ENCODE data around the gene RFXANK. TPM values are rescaled to one million over a fixed set of nuclear protein-coding genes. Genes with fewer than 3 reads are reported as not detected.

Gene RFXANK
- total RNA-seq, 1 experiment from 2014 or later: 78.7 TPM

GRCh38 chr19:19234220-19234816, 42.3 kb downstream of the RFXANK start:
- ChIA-PET POLR2A (no interaction called here), CTCF (interaction anchor here (1.1 to 1.6 kb wide), 3 partner anchors 10 to 130 kb away, joined by 3 to 10 read pairs (median 5); no protein-coding TSS in a partner anchor)

GRCh38 chr19:19236173-19236572, 44.1 kb downstream of the RFXANK start:
- ChIA-PET POLR2A (no interaction called here), CTCF (interaction anchor here (0.9 kb wide), 1 partner anchor 11 kb away, joined by 3 read pairs; no protein-coding TSS in a partner anchor)
- no peaks in the 10 kb centered on the region for H3K4me1 Mint-ChIP-seq
- ATAC-seq (no peak), DNase-seq (ENCODE audit: low spot score) (no peak)
- TF ChIP-seq E2F5 (CRISPR knock-in tag; IDR thresholded peaks at IDR 0.05) (no peak), NR1H2 (CRISPR knock-in tag; IDR thresholded peaks at IDR 0.05) (no peak), PRRX2 (CRISPR knock-in tag; IDR thresholded peaks at IDR 0.05) (no peak), KAT7 (CRISPR knock-in tag; IDR thresholded peaks at IDR 0.05; ENCODE audit: borderline replicate concordance) (no peak), ZNF512 (CRISPR knock-in tag; IDR thresholded peaks at IDR 0.05; ENCODE audit: borderline replicate concordance) (no peak), USF1 (CRISPR knock-in tag; IDR thresholded peaks at IDR 0.05) (no peak), PREB (CRISPR knock-in tag; IDR thresholded peaks at IDR 0.05; ENCODE audit: borderline replicate concordance) (no peak), CTCF (IDR thresholded peaks at IDR 0.05) (no peak), ZNF281 (CRISPR knock-in tag; IDR thresholded peaks at IDR 0.05) (no peak), ZSCAN18 (CRISPR knock-in tag; IDR thresholded peaks at IDR 0.05) (no peak), ZNF138 (CRISPR knock-in tag; conservative IDR thresholded peaks at IDR 0.05) (no peak), SOX15 (CRISPR knock-in tag; IDR thresholded peaks at IDR 0.05) (no peak)
- no peak overlapping the region for H3K4me3 Mint-ChIP-seq
- peaks cover 45% of the 10 kb centered on the region for H3K27me3 Mint-ChIP-seq (ENCODE audit: low read depth)
- peaks cover 26% of the 10 kb centered on the region for H3K9me3 Mint-ChIP-seq
- H3K27ac Mint-ChIP-seq: no peak overlapping the region
- H3K36me3 Mint-ChIP-seq: peaks cover 4% of the 10 kb centered on the region

More at GRCh38 chr19:19234220-19234816, 42.3 kb downstream of the RFXANK start:
- DNase-seq (ENCODE audit: low spot score): no peak
- peaks cover 4% of the 10 kb centered on the region for H3K36me3 Mint-ChIP-seq
- H3K4me3 Mint-ChIP-seq: no peak overlapping the region
- peaks cover 42% of the 10 kb centered on the region for H3K27me3 Mint-ChIP-seq (ENCODE audit: low read depth)
- H3K27ac Mint-ChIP-seq: no peak overlapping the region
- TF ChIP-seq CDX4 (CRISPR knock-in tag; IDR thresholded peaks at IDR 0.05; ENCODE audit: borderline replicate concordance) (no peak), SMAD4 (CRISPR knock-in tag; IDR thresholded peaks at IDR 0.05) (no peak), MLX (CRISPR knock-in tag; IDR thresholded peaks at IDR 0.05) (no peak)
- no peak for ATAC-seq
- H3K9me3 Mint-ChIP-seq: peaks cover 26% of the 10 kb centered on the region
- H3K4me1 Mint-ChIP-seq: no peaks in the 10 kb centered on the region
